Liver (tissue), 9 donors: Measurements from ENCODE around the gene PTGIR. TPM values are rescaled to one million over a fixed set of nuclear protein-coding genes. Genes with fewer than 3 reads are reported as not detected.

ENCODE experiments used
- DNase-seq: peaks from one replicate; pipeline ENCODE4 v3.0.0-alpha.2; 2017; ENCODE audit warnings: low spot score
- H3K27ac ChIP-seq, 2 donors: one replicate each; pipeline ENCODE4 v1.7.0; 2013; ENCODE audit warnings: inconsistent platforms in 2 of 2, low read length in 2 of 2, control low read depth in 1 of 2, low read depth in 1 of 2, mild to moderate bottlenecking in 1 of 2
- H3K27me3 ChIP-seq, 4 donors: one replicate each; pipeline versions ENCODE4 v1.6.1 to v1.7.0; 2013; ENCODE audit warnings: low read length in 3 of 4, inconsistent platforms in 1 of 4, mild to moderate bottlenecking in 1 of 4, moderate library complexity in 1 of 4; ENCODE audit not compliant: control insufficient read depth in 4 of 4, insufficient read depth in 4 of 4
- H3K36me3 ChIP-seq, 4 donors: one replicate each; pipeline versions ENCODE4 v1.6.1 to v1.7.0; 2013; ENCODE audit warnings: low read length in 3 of 4, mild to moderate bottlenecking in 3 of 4, low read depth in 1 of 4, moderate library complexity in 1 of 4; ENCODE audit not compliant: control insufficient read depth in 4 of 4, insufficient read depth in 3 of 4
- H3K4me1 ChIP-seq, 4 donors: one replicate each; pipeline versions ENCODE4 v1.6.1 to v1.7.0; 2013; ENCODE audit warnings: low read length in 3 of 4, mild to moderate bottlenecking in 3 of 4, moderate library complexity in 1 of 4; ENCODE audit not compliant: control insufficient read depth in 4 of 4, insufficient read depth in 4 of 4
- H3K4me3 ChIP-seq, 3 donors: one replicate each; pipeline versions ENCODE4 v1.6.1 to v1.7.0; 2013; ENCODE audit warnings: low read length in 3 of 3, control low read depth in 1 of 3, low read depth in 1 of 3, mild to moderate bottlenecking in 1 of 3
- H3K9ac ChIP-seq, 2 donors: one replicate each; pipeline ENCODE4 v1.7.0; 2013; ENCODE audit warnings: low read length in 2 of 2, mild to moderate bottlenecking in 2 of 2, moderate library complexity in 2 of 2, control low read depth in 1 of 2, low read depth in 1 of 2
- H3K9me3 ChIP-seq, 4 donors: one replicate each; pipeline versions ENCODE4 v1.6.1 to v1.7.0; 2013; ENCODE audit warnings: low read length in 3 of 4; ENCODE audit not compliant: control insufficient read depth in 4 of 4
- EGR1 ChIP-seq, 2 donors: IDR thresholded peaks; 2 replicates each; pipeline ENCODE4 v1.6.1; 2016 to 2018; ENCODE audit warnings: antibody characterized with exemption in 2 of 2, low read depth in 2 of 2
- FOXA1 ChIP-seq: IDR thresholded peaks from 2 replicates; pipeline ENCODE4 v1.6.1; 2016; ENCODE audit warnings: antibody characterized with exemption
- FOXA2 ChIP-seq: IDR thresholded peaks from 2 replicates; pipeline ENCODE4 v1.6.1; 2016; ENCODE audit warnings: antibody characterized with exemption
- GABPA ChIP-seq, 2 donors: IDR thresholded peaks in 1 of 2; conservative IDR thresholded peaks in 1 of 2; 2 replicates each; pipeline ENCODE4 v1.6.1; 2016; ENCODE audit warnings: antibody characterized with exemption in 2 of 2, mild to moderate bottlenecking in 1 of 2, moderate library complexity in 1 of 2
- HNF4A ChIP-seq, 2 donors: conservative IDR thresholded peaks; 2 replicates each; pipeline ENCODE4 v1.6.1; 2016; ENCODE audit warnings: antibody characterized with exemption in 2 of 2, mild to moderate bottlenecking in 2 of 2
- JUND ChIP-seq, 2 donors: IDR thresholded peaks; 2 replicates each; pipeline ENCODE4 v1.6.1; 2016; ENCODE audit warnings: antibody characterized with exemption in 2 of 2
- MAX ChIP-seq: IDR thresholded peaks from 2 replicates; pipeline ENCODE4 v1.6.1; 2016; ENCODE audit warnings: antibody characterized with exemption
- NR2F2 ChIP-seq: IDR thresholded peaks from 2 replicates; pipeline ENCODE4 v1.6.1; 2016; ENCODE audit warnings: antibody characterized with exemption
- RAD21 ChIP-seq, 2 donors: IDR thresholded peaks; 2 replicates each; pipeline ENCODE4 v1.6.1; 2016; ENCODE audit warnings: antibody characterized with exemption in 2 of 2, mild to moderate bottlenecking in 2 of 2
- RXRA ChIP-seq, 2 donors: IDR thresholded peaks; 2 replicates each; pipeline ENCODE4 v1.6.1; 2017 to 2018; ENCODE audit warnings: antibody characterized with exemption in 2 of 2, mild to moderate bottlenecking in 1 of 2
- YY1 ChIP-seq: IDR thresholded peaks from 2 replicates; pipeline ENCODE4 v1.6.1; 2016; ENCODE audit warnings: antibody characterized with exemption, mild to moderate bottlenecking
- WGBS: extraction: QIAGEN DNeasy Blood & Tissue Kit; methylation state at CpG from one replicate; pipeline ENCODE4 v1.1.7; 2013; 5-methylcytosine and 5-hydroxymethylcytosine counted together
- polyA plus RNA-seq, 2 donors: library from polyadenylated mRNA; stranded (reverse) in 1 of 2; unstranded in 1 of 2; fragments of 200-250 nt in 1 of 2; fragments of >200 nt in 1 of 2; fragmentation: Nextera tagmentation in 1 of 2; extraction: Ambion mirVana in 1 of 2; gene quantifications; one replicate each; pipeline versions ENCODE4 v1.2.1 to v1.2.3, GENCODE V29; 2013 to 2015
- total RNA-seq, 2 donors: library from RNA; depleted of rRNA; stranded (reverse); fragments of >200 nt; gene quantifications; one replicate each; pipeline ENCODE4 v1.2.3, GENCODE V29; 2014
- TF ChIP-seq, protein P1 (sequence below): fragments of 150-350 bp; IDR thresholded peaks from 2 replicates; pipeline ENCODE4 v1.5.1; 2017; ENCODE audit warnings: improper control_type of control experiment, low read depth, low read length; ENCODE audit not compliant: missing input control
- TF ChIP-seq, protein P2 (sequence below): IDR thresholded peaks from 2 replicates; pipeline ENCODE4 v1.6.1; 2016; ENCODE audit warnings: antibody characterized with exemption, mild to moderate bottlenecking
- TF ChIP-seq, protein P3 (sequence below): IDR thresholded peaks from 2 replicates; pipeline ENCODE4 v1.6.1; 2016; ENCODE audit warnings: antibody characterized with exemption
- donor health status: healthy.
- donor health status: healthy.
- donor health status: healthy.
- donor health status: healthy.
- donor health status: healthy.

The PTGIR gene
- total and polyA plus RNA-seq, 4 donors: 1.4 to 5.9 (median 2.9) TPM

GRCh38 chr19:46639358-46640182 is 14.7 kb upstream of the PTGIR start:
- H3K9me3 ChIP-seq: no peaks in the 10 kb centered on the region
- H3K36me3 ChIP-seq: no peaks in the 10 kb centered on the region
- H3K9ac ChIP-seq: no peak overlapping the region
- H3K27ac ChIP-seq: peak overlapping the region; percentile 33 to 64
- no peak for DNase-seq
- TF ChIP-seq, protein P1, sequence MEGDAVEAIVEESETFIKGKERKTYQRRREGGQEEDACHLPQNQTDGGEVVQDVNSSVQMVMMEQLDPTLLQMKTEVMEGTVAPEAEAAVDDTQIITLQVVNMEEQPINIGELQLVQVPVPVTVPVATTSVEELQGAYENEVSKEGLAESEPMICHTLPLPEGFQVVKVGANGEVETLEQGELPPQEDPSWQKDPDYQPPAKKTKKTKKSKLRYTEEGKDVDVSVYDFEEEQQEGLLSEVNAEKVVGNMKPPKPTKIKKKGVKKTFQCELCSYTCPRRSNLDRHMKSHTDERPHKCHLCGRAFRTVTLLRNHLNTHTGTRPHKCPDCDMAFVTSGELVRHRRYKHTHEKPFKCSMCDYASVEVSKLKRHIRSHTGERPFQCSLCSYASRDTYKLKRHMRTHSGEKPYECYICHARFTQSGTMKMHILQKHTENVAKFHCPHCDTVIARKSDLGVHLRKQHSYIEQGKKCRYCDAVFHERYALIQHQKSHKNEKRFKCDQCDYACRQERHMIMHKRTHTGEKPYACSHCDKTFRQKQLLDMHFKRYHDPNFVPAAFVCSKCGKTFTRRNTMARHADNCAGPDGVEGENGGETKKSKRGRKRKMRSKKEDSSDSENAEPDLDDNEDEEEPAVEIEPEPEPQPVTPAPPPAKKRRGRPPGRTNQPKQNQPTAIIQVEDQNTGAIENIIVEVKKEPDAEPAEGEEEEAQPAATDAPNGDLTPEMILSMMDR: no peak
- no peak for TF ChIP-seq NR2F2
- no peak for TF ChIP-seq RAD21 (IDR thresholded peaks at IDR 0.05)
- no peak for TF ChIP-seq EGR1 (IDR thresholded peaks at IDR 0.05; ENCODE audit: low read depth in 2 of 2)
- TF ChIP-seq HNF4A (conservative IDR thresholded peaks at IDR 0.05): no peak
- no peak for TF ChIP-seq GABPA (IDR thresholded peaks at IDR 0.05 in 1 of 2, conservative IDR thresholded peaks at IDR 0.05 in 1 of 2)
- TF ChIP-seq JUND (IDR thresholded peaks at IDR 0.05): no peak
- no peak for TF ChIP-seq MAX
- no peak for TF ChIP-seq FOXA2
- TF ChIP-seq RXRA (IDR thresholded peaks at IDR 0.05): no peak
- TF ChIP-seq, protein P2, sequence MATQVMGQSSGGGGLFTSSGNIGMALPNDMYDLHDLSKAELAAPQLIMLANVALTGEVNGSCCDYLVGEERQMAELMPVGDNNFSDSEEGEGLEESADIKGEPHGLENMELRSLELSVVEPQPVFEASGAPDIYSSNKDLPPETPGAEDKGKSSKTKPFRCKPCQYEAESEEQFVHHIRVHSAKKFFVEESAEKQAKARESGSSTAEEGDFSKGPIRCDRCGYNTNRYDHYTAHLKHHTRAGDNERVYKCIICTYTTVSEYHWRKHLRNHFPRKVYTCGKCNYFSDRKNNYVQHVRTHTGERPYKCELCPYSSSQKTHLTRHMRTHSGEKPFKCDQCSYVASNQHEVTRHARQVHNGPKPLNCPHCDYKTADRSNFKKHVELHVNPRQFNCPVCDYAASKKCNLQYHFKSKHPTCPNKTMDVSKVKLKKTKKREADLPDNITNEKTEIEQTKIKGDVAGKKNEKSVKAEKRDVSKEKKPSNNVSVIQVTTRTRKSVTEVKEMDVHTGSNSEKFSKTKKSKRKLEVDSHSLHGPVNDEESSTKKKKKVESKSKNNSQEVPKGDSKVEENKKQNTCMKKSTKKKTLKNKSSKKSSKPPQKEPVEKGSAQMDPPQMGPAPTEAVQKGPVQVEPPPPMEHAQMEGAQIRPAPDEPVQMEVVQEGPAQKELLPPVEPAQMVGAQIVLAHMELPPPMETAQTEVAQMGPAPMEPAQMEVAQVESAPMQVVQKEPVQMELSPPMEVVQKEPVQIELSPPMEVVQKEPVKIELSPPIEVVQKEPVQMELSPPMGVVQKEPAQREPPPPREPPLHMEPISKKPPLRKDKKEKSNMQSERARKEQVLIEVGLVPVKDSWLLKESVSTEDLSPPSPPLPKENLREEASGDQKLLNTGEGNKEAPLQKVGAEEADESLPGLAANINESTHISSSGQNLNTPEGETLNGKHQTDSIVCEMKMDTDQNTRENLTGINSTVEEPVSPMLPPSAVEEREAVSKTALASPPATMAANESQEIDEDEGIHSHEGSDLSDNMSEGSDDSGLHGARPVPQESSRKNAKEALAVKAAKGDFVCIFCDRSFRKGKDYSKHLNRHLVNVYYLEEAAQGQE: no peak
- TF ChIP-seq, protein P3, sequence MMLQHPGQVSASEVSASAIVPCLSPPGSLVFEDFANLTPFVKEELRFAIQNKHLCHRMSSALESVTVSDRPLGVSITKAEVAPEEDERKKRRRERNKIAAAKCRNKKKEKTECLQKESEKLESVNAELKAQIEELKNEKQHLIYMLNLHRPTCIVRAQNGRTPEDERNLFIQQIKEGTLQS: no peak
- TF ChIP-seq FOXA1: no peak
- H3K4me3 ChIP-seq: peak overlapping the region in 1 of 3 donors; percentile 4
- H3K4me1 ChIP-seq: peaks cover 0 to 17% (median 14%) of the 10 kb centered on the region in 4 donors
- peaks cover 0 to 9% (median 3%) of the 10 kb centered on the region in 4 donors for H3K27me3 ChIP-seq
- WGBS: 7% methylated on average over 49 of the region's 49 CpGs

DNA sequence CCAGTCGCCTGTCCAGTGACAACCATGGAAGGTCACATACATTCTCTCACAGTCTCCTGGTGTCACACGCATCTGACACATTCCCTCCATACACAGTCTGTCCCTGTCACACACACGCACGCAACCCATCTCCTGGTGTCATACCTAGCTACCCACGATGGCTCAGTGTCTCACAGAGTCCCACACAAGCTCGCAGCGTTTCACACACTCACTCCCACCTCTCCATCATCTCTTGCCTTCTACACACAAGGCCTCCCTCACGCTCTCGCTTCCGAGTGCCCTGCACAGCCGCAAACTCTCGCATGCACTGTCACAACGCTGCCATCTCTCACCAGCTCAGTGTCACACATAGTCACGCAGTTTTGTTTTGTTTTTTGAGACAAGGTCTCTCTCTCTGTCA is 12.3 kb upstream of the PTGIR start:
- peaks cover 0 to 19% (median 3%) of the 10 kb centered on the region in 4 donors for H3K27me3 ChIP-seq
- TF ChIP-seq YY1 (no peak), FOXA2 (no peak)
- 73% methylated on average over 14 of the region's 14 CpGs for WGBS

More for the DNA sequence above, 12.3 kb upstream of the PTGIR start:
- DNase-seq: no peak
- Histone ChIP-seq H3K4me1 (peaks cover 4 to 22% (median 18%) of the 10 kb centered on the region in 4 donors), H3K9me3 (no peaks in the 10 kb centered on the region), H3K9ac (no peak overlapping the region), H3K27ac (no peak overlapping the region), H3K4me3 (no peak overlapping the region), H3K36me3 (no peaks in the 10 kb centered on the region)
